Esophagus mucosa (tissue), 1 donor: ENCODE measurements around the gene CHCHD3. TPM values are rescaled to one million over a fixed set of nuclear protein-coding genes. Genes with fewer than 3 reads are reported as not detected.

Experiments used
- total RNA-seq: library from RNA; stranded (reverse); gene quantifications from one replicate; pipeline ENCODE4 v1.2.4, GENCODE V29; 2023
- donor health status: DM: yes; HTN: yes; CAD: no.

The CHCHD3 gene
- total RNA-seq, 1 donor from 2014 or later = 33.1 TPM

Other genes starting within 250 kb of the CHCHD3 start
- gene EXOC4, start 171.0 kb upstream of the CHCHD3 start, total RNA-seq = 56.4 TPM